Tibial nerve (tissue), 4 donors: ENCODE measurements around the gene SURF2. TPM values are rescaled to one million over a fixed set of nuclear protein-coding genes. Genes with fewer than 3 reads are reported as not detected.
"Not testable (repeated sequence)": the region's sequence is repeated elsewhere in the genome, so short reads cannot be mapped to it uniquely, and the experiment has no call there.

Experiments
- DNase-seq, 2 donors: peaks; one replicate each; pipeline ENCODE4 v3.0.0-alpha.2; 2019; ENCODE audit warnings: low spot score in 2 of 2
- H3K27ac ChIP-seq, 4 donors: fragments of 200-600 bp; sonication (generic) in 3 of 4; one replicate each; pipeline ENCODE4 v1.5.1; 2017 to 2019; ENCODE audit warnings: mild to moderate bottlenecking in 1 of 4
- H3K27me3 ChIP-seq, 2 donors: fragments of 200-600 bp; sonication (generic) in 1 of 2; one replicate each; pipeline versions ENCODE4 v1.5.1 to v1.6.0; 2017 to 2019
- H3K36me3 ChIP-seq, 3 donors: fragments of 200-600 bp; sonication (generic); one replicate each; pipeline ENCODE4 v1.5.1; 2018 to 2019
- H3K4me1 ChIP-seq, 4 donors: fragments of 200-600 bp; sonication (generic) in 3 of 4; one replicate each; pipeline ENCODE4 v1.5.1; 2017 to 2019
- H3K4me3 ChIP-seq, 4 donors: fragments of 200-600 bp; sonication (generic) in 3 of 4; one replicate each; pipeline ENCODE4 v1.5.1; 2017 to 2019; ENCODE audit warnings: mild to moderate bottlenecking in 1 of 4, moderate library complexity in 1 of 4
- H3K9me3 ChIP-seq, 4 donors: fragments of 200-600 bp; sonication (generic) in 3 of 4; one replicate each; pipeline ENCODE4 v1.5.1; 2017 to 2019
- EP300 ChIP-seq, 2 donors: sonication (generic); formaldehyde crosslinking; IDR thresholded peaks; one replicate each; pipeline ENCODE4 v1.6.1; 2017; ENCODE audit warnings: antibody characterized with exemption in 2 of 2, mild to moderate bottlenecking in 1 of 2
- POLR2A ChIP-seq, 2 donors: fragments of 450-650 bp; IDR thresholded peaks; one replicate each; pipeline ENCODE4 v1.6.1; 2017; ENCODE audit warnings: antibody characterized with exemption in 2 of 2, mild to moderate bottlenecking in 2 of 2, moderate library complexity in 2 of 2
- whole genome bisulfite sequencing, 2 donors: methylation state at CpG; one replicate each; pipeline ENCODE4 v1.1.5; 2018; 5-methylcytosine and 5-hydroxymethylcytosine counted together
- total RNA-seq, 4 donors: library from RNA; depleted of rRNA; stranded (reverse); fragments of >200 nt; gene quantifications; one replicate each; pipeline ENCODE4 v1.1.0, GENCODE V29; 2016
- TF ChIP-seq, protein P1 (sequence below), 5 experiments: fragments of 200-600 bp in 3 of 5; fragments of 450-650 bp in 2 of 5; sonication (generic) in 3 of 5; IDR thresholded peaks; one replicate each; pipeline ENCODE4 v1.5.1; 2016 to 2019; ENCODE audit warnings: antibody characterized with exemption in 5 of 5, mild to moderate bottlenecking in 3 of 5, moderate library complexity in 2 of 5

SURF2 gene
- total RNA-seq, 4 donors from 2014 or later, result 12.2 to 24.3 (median 23.0) TPM

DNA sequence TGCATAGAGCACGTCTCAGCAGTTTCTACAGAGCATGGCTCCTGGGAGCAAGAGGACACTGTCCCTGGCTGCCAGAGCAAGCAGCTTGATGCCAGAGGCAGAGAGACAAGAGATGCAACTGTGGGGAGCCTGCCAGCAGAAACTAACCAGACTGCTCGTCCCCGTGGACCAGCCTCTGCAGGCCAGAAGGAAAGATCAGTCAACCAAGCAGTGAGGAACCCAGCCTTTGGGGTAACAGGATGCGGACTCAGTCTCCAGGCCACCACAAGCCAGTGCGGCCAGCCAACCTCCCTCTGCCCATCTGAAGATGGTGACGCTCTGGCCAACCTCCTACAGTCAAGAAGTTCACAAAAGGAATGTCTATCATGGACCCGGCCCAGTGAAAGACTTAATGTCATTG lies 15.8 kb downstream of the SURF2 start:
- H3K27ac ChIP-seq, result peak overlapping the region in 1 of 4 donors; percentile 62
- H3K36me3 ChIP-seq, result peaks cover 0 to 36% (median 3%) of the 10 kb centered on the region in 3 donors
- WGBS, 2 donors, result 66% methylated on average over 7 of the region's 7 CpGs
- no peaks in the 10 kb centered on the region for H3K27me3 ChIP-seq
- no peaks in the 10 kb centered on the region for H3K9me3 ChIP-seq
- TF ChIP-seq POLR2A (IDR thresholded peaks at IDR 0.05) (no peak), EP300 (IDR thresholded peaks at IDR 0.05) (no peak)
- TF ChIP-seq, protein P1, sequence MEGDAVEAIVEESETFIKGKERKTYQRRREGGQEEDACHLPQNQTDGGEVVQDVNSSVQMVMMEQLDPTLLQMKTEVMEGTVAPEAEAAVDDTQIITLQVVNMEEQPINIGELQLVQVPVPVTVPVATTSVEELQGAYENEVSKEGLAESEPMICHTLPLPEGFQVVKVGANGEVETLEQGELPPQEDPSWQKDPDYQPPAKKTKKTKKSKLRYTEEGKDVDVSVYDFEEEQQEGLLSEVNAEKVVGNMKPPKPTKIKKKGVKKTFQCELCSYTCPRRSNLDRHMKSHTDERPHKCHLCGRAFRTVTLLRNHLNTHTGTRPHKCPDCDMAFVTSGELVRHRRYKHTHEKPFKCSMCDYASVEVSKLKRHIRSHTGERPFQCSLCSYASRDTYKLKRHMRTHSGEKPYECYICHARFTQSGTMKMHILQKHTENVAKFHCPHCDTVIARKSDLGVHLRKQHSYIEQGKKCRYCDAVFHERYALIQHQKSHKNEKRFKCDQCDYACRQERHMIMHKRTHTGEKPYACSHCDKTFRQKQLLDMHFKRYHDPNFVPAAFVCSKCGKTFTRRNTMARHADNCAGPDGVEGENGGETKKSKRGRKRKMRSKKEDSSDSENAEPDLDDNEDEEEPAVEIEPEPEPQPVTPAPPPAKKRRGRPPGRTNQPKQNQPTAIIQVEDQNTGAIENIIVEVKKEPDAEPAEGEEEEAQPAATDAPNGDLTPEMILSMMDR (IDR thresholded peaks at IDR 0.05), result no peak
- DNase-seq, result no peak
- H3K4me1 ChIP-seq, result peaks cover 0 to 87% (median 61%) of the 10 kb centered on the region in 4 donors
- H3K4me3 ChIP-seq, result no peak overlapping the region

DNA sequence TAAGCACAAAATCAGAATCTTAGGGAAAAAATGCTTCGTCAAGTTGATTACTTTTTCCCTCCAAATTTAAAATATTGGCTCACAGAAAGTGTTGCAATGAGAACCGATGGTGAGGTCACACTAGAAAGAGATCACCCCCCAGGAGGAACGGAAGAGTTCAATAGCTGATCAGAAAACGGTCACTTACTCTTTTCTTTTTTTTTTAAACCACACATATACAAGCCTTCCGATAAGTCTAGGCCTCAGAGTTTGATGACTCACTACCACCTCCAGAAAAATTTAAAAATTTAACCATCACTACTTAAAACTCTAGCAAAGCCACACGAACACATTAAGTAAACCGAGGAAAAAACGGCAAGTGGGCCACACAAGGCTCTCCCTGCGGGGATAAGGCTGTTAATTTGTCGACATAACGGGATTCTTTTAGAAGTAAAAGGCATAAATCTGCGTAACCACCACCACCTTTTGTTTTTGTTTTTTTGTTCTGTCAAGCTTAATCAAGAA lies 18.3 kb downstream of the SURF2 start:
- H3K4me1 ChIP-seq, result peaks cover 0 to 70% (median 43%) of the 10 kb centered on the region in 4 donors
- H3K9me3 ChIP-seq, result peaks cover 0 to 5% (median 0%) of the 10 kb centered on the region in 4 donors
- WGBS, 2 donors, result 10 to 14% methylated on average over 12 of the region's 12 CpGs
- peak overlapping the region in 3 of 4 donors; percentile 92 to 99 (median 98) for H3K27ac ChIP-seq
- no peak for DNase-seq
- H3K36me3 ChIP-seq, result peaks cover 0 to 24% (median 0%) of the 10 kb centered on the region in 3 donors
- H3K4me3 ChIP-seq, result peak overlapping the region; percentile 81 to 98 (median 94)
- TF ChIP-seq, protein P1 (IDR thresholded peaks at IDR 0.05), result no peak
- TF ChIP-seq POLR2A (IDR thresholded peaks at IDR 0.05) (no peak), EP300 (IDR thresholded peaks at IDR 0.05) (no peak)
- no peaks in the 10 kb centered on the region for H3K27me3 ChIP-seq

DNA sequence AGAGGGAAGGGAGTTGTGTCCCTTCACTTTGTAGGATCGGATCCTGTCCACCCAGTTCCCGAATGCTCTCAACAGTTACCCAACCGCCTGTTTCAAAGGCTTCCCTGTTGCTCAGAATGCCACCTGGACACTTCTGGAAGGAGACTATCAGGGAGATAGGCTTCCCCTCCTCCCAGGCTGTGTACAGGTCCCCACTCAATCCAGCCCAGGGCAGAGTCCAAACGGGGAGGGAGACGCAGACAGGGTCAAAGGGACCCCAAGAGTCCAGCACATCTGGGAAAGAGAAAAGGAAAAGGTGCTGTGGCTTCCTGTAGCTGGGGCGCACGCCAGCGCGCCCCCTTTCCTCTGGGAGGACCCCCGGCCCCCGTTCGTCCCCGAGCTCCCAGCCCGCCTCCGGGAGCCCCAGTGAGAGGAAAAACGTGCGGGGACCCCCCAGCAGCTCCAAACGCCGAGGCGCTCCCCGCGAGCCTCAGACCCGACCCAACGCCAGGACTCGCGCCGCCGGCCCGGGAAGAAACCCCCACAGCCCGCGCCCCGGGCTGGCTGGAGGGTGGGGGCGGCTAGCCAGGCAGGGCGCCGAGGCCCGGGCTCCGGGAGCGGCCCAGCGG lies 18.9 kb downstream of the SURF2 start:
- H3K9me3 ChIP-seq, result peaks cover 0 to 5% (median 0%) of the 10 kb centered on the region in 4 donors
- DNase-seq, result no peak
- H3K4me3 ChIP-seq, result peak overlapping the region; percentile 81 to 98 (median 94)
- peaks cover 0 to 65% (median 40%) of the 10 kb centered on the region in 4 donors for H3K4me1 ChIP-seq
- peak overlapping the region; percentile 84 to 99 (median 95) for H3K27ac ChIP-seq
- peaks cover 0 to 18% (median 0%) of the 10 kb centered on the region in 3 donors for H3K36me3 ChIP-seq
- H3K27me3 ChIP-seq, result no peaks in the 10 kb centered on the region
- TF ChIP-seq, protein P1 (IDR thresholded peaks at IDR 0.05), result no peak
- TF ChIP-seq EP300 (IDR thresholded peaks at IDR 0.05) (no peak), POLR2A (IDR thresholded peaks at IDR 0.05) (no peak)
- 0 to 1% methylated on average over 14 to 29 of the region's 39 CpGs for WGBS, 2 donors

DNA sequence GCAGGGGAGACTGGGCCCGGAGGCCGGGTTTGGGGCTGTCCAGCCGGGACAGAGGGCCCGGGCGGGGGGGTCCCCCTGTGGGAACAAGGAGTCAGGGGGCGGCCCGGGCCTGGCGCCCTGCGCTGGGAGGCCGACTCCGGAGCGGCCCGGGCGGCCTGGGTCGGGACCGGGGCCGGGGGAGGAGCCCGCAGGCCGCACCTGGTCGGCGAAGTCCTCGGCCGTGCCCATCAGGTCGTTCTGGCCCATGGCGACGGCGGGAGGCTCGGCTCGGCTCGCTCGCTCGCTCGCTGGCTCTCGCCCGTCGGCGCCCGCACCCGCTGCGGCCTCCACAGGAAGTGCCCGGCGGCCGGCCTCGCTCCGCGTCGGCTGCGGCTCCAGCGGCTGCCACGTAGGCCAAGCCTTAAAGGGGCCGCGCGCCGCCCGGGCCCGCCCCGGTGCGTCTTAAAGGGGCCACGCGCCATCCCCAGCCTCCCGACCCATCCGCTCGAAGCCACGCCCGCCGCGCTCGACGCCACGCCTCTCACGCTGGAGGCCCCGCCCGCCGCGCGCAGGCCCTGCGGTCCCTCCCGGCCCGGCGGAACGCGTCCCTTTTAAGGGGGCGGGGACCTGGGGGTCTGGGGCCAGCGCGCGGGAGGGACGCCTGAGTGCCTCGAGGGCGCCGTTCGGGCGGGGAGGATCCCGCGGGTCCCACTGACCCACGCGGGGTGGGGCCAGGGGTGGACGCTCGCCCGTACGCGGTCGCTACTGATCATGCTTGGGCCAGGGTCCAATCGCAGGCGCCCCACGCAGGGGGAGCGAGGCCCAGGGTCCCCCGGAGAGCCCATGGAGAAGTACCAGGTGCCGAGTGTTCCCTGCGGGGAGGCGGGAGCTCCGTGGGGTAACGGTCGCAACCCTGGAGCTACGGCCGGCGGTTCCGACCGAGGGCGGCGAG lies 19.6 kb downstream of the SURF2 start, which contains the start of the genes STKLD1 and SURF4:
TSS of gene STKLD1 (plus strand) at position 643 of the 931 bp plus-strand sequence. CDS start at position 751, 108 bp downstream.
TSS of gene SURF4 (minus strand) at position 337 of the 931 bp plus-strand sequence. CDS start at position 246, 91 bp downstream.
- TF ChIP-seq POLR2A (IDR thresholded peaks at IDR 0.05) (peak; percentile 85 to 93), EP300 (IDR thresholded peaks at IDR 0.05) (peak in 1 of 2 donors; percentile 75)
- TF ChIP-seq, protein P1 (IDR thresholded peaks at IDR 0.05), result peak in 2 of 5 experiments; percentile 60 to 75
- 0 to 1% methylated on average over 25 to 40 of the region's 120 CpGs for WGBS, 2 donors
- H3K9me3 ChIP-seq, result peaks cover 0 to 5% (median 0%) of the 10 kb centered on the region in 4 donors
- H3K4me1 ChIP-seq, result peaks cover 0 to 57% (median 37%) of the 10 kb centered on the region in 4 donors
- H3K36me3 ChIP-seq, result peaks cover 0 to 11% (median 0%) of the 10 kb centered on the region in 3 donors
- peak within 1 kb of the TSS; percentile 83 to 98 (median 94) for H3K4me3 ChIP-seq
- H3K27ac ChIP-seq, result peak within 1 kb of the TSS; percentile 84 to 99 (median 95)
- no peaks in the 10 kb centered on the region for H3K27me3 ChIP-seq
- DNase-seq, result peak; percentile 92 to 94

DNA sequence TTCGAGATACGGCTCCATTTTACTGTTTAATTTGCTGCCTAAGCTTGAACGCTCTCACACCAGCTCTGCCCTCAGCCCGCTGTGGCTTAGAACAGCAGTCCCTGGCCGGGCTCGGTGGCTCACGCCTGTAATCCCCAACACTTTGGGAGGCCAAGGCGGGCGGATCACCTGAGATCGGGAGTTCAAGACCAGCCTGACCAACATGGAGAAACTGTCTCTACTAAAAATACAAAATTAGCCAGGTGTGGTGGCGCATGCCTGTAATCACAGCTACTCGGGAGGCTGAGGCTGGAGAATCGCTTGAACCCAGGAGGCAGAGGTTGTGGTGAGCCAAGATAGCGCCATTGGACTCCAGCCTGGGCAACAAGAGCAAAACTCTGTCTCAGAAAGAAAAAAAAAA lies 20.9 kb downstream of the SURF2 start:
- H3K36me3 ChIP-seq, H3K4me3 ChIP-seq, H3K27ac ChIP-seq, H3K9me3 ChIP-seq, H3K27me3 ChIP-seq, DNase-seq: not testable (repeated sequence)
- 91 to 92% methylated on average over 14 of the region's 14 CpGs for WGBS, 2 donors
- peaks cover 0 to 44% (median 25%) of the 10 kb centered on the region in 4 donors for H3K4me1 ChIP-seq
